ENCODE measurements around the gene SLC6A12. TPM values are rescaled to one million over a fixed set of nuclear protein-coding genes. Genes with fewer than 3 reads are reported as not detected.
"Not testable (repeated sequence)": the region's sequence is repeated elsewhere in the genome, so short reads cannot be mapped to it uniquely, and the experiment has no call there.

The SLC6A12 gene
- total and polyA plus RNA-seq, 8 donors: 0.37 to 8.4 (median 1.4) TPM

DNA sequence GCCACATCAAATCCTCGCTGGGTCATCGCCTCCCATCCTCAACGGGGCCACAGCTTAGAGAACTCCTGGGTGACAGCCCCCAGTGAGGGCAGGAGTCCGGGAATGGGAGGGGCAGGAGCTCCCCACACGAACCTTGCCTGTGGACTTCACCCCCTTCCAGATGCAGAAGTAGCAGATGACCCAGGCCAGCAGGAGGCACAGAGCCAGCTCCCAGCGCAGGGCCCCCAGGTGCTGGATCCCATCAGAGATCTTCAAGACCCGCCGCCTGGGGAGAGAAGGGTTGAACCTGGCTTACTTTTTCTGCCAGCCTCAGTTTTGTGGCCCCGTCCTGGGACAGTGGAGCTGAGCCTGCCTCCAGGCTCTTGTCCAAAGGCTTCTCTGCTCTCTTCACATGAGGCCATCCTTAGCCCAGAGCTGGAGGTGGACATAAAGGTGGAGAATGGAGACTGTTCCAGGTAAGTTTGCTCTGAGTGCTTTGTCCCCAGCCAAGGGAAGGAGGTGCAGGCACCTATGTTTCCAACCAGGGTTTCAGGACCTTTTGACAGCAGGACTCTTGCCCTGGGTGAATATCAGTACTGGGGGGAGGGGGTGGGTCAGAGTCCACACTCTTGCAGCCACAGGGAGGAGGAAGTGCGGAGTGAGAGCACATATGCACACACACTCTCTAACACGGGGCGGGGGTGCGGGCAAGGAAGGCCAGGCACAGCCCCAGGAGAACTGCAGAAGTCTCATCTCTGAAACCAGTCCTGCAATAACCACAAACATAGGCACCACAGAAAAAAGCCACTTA is 23.3 kb upstream of the SLC6A12 start:
- H3K4me1 ChIP-seq: no peaks in the 10 kb centered on the region
- 66% methylated on average over 13 of the region's 13 CpGs for WGBS, 2 donors
- intact Hi-C loops (cut with DNase I): no loop called here
- no peaks in the 10 kb centered on the region for H3K36me3 ChIP-seq
- FAIRE-seq: no peak
- H3K9me3 ChIP-seq: no peaks in the 10 kb centered on the region
- no peak overlapping the region for H3K27ac ChIP-seq
- TF ChIP-seq, protein P1, sequence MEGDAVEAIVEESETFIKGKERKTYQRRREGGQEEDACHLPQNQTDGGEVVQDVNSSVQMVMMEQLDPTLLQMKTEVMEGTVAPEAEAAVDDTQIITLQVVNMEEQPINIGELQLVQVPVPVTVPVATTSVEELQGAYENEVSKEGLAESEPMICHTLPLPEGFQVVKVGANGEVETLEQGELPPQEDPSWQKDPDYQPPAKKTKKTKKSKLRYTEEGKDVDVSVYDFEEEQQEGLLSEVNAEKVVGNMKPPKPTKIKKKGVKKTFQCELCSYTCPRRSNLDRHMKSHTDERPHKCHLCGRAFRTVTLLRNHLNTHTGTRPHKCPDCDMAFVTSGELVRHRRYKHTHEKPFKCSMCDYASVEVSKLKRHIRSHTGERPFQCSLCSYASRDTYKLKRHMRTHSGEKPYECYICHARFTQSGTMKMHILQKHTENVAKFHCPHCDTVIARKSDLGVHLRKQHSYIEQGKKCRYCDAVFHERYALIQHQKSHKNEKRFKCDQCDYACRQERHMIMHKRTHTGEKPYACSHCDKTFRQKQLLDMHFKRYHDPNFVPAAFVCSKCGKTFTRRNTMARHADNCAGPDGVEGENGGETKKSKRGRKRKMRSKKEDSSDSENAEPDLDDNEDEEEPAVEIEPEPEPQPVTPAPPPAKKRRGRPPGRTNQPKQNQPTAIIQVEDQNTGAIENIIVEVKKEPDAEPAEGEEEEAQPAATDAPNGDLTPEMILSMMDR (IDR thresholded peaks at IDR 0.05): no peak
- no peaks in the 10 kb centered on the region for H3K27me3 ChIP-seq
- peak in 2 of 4 donors; percentile 30 to 50 for ATAC-seq
- H3K4me3 ChIP-seq: no peak overlapping the region
- no peak for DNase-seq

DNA sequence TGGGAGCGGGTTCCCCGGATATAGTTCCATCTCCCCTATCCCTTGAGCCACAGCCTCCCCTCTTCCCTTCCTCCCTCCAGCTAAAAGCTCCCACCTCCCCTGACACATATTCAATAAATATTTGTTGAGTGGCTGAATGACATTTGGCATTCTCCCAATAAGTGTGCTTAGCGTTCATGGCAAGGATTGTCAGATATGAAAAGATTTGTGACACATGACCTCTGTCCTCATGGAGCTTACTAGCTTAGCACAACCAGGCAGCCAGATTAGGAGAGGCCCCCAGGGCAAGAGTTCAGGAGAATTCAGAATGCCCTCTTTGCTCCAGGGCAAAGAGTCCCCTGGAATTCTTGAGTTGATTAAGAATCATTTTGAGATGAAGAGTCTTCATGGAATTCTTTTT is 22.5 kb upstream of the SLC6A12 start:
- Histone ChIP-seq H3K4me1 (no peaks in the 10 kb centered on the region), H3K36me3 (no peaks in the 10 kb centered on the region), H3K9me3 (no peaks in the 10 kb centered on the region), H3K27ac (no peak overlapping the region), H3K27me3 (no peaks in the 10 kb centered on the region), H3K4me3 (no peak overlapping the region)
- 66 to 68% methylated on average over 3 of the region's 3 CpGs for WGBS, 2 donors
- intact Hi-C loops (cut with DNase I): no loop called here
- no peak for ATAC-seq
- DNase-seq: no peak
- FAIRE-seq: no peak
- TF ChIP-seq, protein P1 (IDR thresholded peaks at IDR 0.05): no peak

DNA sequence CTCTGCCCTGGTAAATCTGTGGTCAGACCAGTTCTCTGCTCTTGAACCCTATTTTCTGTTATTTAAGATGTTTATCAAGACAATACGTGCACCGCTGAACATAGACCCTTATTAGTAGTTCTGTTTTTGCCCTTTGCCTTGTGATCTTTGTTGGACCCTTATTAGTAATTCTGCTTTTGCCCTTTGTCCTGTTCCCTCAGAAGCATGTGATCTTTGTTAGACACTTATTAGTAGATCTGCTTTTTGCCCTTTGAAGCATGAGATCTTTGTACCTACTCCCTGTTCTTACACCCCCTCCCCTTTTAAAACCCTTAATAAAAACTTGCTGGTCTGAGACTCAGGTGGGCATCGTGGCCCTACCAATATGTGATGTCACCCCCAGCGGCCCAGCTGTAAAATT is 22.0 kb upstream of the SLC6A12 start:
- ATAC-seq; H3K27me3 ChIP-seq; H3K27ac ChIP-seq; H3K4me1 ChIP-seq; intact Hi-C loops (cut with DNase I); FAIRE-seq; H3K36me3 ChIP-seq; H3K4me3 ChIP-seq; H3K9me3 ChIP-seq; DNase-seq: not testable (repeated sequence)
- WGBS, 2 donors: 79 to 81% methylated on average over 4 of the region's 4 CpGs

DNA sequence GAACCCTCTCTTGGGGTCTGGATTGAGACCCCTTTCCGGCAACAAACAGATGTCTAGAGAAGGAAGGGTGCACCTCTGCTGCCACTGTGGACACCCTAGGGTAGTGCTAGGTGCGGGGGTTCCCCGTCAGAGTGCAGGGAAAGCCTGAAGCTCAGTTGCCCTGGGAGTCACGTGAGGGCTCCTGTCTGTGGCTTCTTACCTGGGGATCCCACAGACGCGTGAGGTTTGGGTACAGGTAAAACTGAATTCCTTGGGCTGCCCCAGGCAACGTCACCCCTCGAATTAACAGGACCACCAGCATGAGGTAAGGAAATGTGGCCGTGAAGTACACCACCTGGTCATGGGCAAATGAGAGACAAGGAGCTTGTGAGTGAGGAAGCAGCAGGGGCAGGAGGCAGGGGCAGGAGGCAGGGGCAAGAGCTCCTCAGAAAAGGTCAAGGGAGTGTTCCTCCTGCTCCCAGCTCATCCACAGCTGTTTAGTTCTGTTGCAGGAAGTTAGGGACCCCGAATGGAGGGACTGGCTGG is 21.0 kb upstream of the SLC6A12 start:
- TF ChIP-seq, protein P1 (IDR thresholded peaks at IDR 0.05): no peak
- ATAC-seq (no peak), FAIRE-seq (no peak), DNase-seq (peak in 1 of 6 donors; percentile 8)
- no peaks in the 10 kb centered on the region for H3K9me3 ChIP-seq
- WGBS, 2 donors: 87 to 94% methylated on average over 10 of the region's 10 CpGs
- no peaks in the 10 kb centered on the region for H3K36me3 ChIP-seq
- H3K27me3 ChIP-seq: no peaks in the 10 kb centered on the region
- H3K27ac ChIP-seq: no peak overlapping the region
- no peak overlapping the region for H3K4me3 ChIP-seq
- no peaks in the 10 kb centered on the region for H3K4me1 ChIP-seq
- intact Hi-C loops (cut with DNase I): no loop called here

DNA sequence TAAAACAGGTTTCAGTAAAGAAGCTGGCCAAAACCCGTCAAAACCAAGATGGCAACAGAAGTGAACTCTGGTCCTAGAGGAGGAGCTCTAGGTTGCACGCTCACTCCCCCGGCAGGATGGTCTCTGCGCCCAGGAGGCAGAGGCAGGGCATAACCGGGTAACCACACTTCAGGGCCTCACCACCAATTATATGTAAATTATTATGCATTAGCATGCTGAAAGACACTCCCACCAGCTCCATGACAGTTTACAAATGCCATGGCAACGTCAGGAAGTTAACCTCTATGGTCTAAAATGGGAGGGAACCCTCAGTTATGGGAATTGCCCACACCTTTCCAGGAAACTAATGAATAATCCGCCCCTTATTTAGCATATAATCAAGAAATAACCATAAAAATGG is 20.1 kb upstream of the SLC6A12 start:
- Histone ChIP-seq H3K36me3 (no peaks in the 10 kb centered on the region), H3K27ac (no peak overlapping the region), H3K4me1 (no peaks in the 10 kb centered on the region), H3K27me3 (no peaks in the 10 kb centered on the region), H3K4me3 (no peak overlapping the region), H3K9me3 (no peaks in the 10 kb centered on the region)
- intact Hi-C loops (cut with DNase I): no loop called here
- FAIRE-seq (no peak), ATAC-seq (no peak), DNase-seq (peak in 1 of 6 donors; percentile 6)
- 74 to 77% methylated on average over 7 of the region's 7 CpGs for WGBS, 2 donors
- TF ChIP-seq, protein P1 (IDR thresholded peaks at IDR 0.05): no peak

Measured in pancreas (tissue), 10 donors.